Ascending aorta (tissue), 2 donors: ENCODE measurements around the gene MGLL. TPM values are rescaled to one million over a fixed set of nuclear protein-coding genes. Genes with fewer than 3 reads are reported as not detected.

Experiments
- DNase-seq, 2 donors: peaks; one replicate each; pipeline ENCODE4 v3.0.0-alpha.2; 2019; ENCODE audit warnings: low spot score in 2 of 2
- H3K27ac ChIP-seq, 2 donors: fragments of 200-600 bp; sonication (generic); one replicate each; pipeline ENCODE4 v1.5.1; 2016 to 2017; ENCODE audit warnings: mild to moderate bottlenecking in 1 of 2
- H3K27me3 ChIP-seq: fragments of 200-600 bp; sonication (generic); one replicate; pipeline ENCODE4 v1.5.1; 2017
- H3K36me3 ChIP-seq, 2 donors: fragments of 200-600 bp; sonication (generic); one replicate each; pipeline ENCODE4 v1.5.1; 2016
- H3K4me1 ChIP-seq, 2 donors: fragments of 200-600 bp; sonication (generic); one replicate each; pipeline ENCODE4 v1.5.1; 2016 to 2017; ENCODE audit warnings: mild to moderate bottlenecking in 1 of 2
- H3K4me3 ChIP-seq, 2 donors: fragments of 200-600 bp; sonication (generic); one replicate each; pipeline ENCODE4 v1.5.1; 2016 to 2017; ENCODE audit warnings: mild to moderate bottlenecking in 1 of 2
- H3K9me3 ChIP-seq, 2 donors: fragments of 200-600 bp; sonication (generic); one replicate each; pipeline ENCODE4 v1.5.1; 2016
- CTCF ChIP-seq, 3 experiments: fragments of 200-600 bp in 2 of 3; fragments of 450-650 bp in 1 of 3; sonication (generic) in 2 of 3; IDR thresholded peaks; one replicate each; pipeline ENCODE4 v1.5.1; 2016 to 2019; ENCODE audit warnings: antibody characterized with exemption in 3 of 3, mild to moderate bottlenecking in 1 of 3, moderate library complexity in 1 of 3
- intact Hi-C: fragments of 100-400 bp; cut with DNase I; formaldehyde crosslinking; loops from one replicate; pipeline ENCODE4 v1.15.1; 2023
- total RNA-seq: library from RNA; depleted of rRNA; stranded (reverse); fragments of >200 nt; gene quantifications from one replicate; pipeline ENCODE4 v1.1.0, GENCODE V29; 2016

The MGLL gene
- total RNA-seq, 1 donor from 2014 or later, result 101 TPM

GRCh38 chr3:127734754-127735473 is 87.4 kb downstream of the MGLL start:
- no peaks in the 10 kb centered on the region for H3K36me3 ChIP-seq
- H3K4me1 ChIP-seq, result peaks cover 5 to 68% of the 10 kb centered on the region in 2 donors
- peak in 1 of 2 donors; percentile 73 for DNase-seq
- no peak for TF ChIP-seq CTCF (IDR thresholded peaks at IDR 0.05)
- intact Hi-C loops, result no loop called here
- H3K27me3 ChIP-seq, result no peaks in the 10 kb centered on the region
- peak overlapping the region; percentile 57 to 62 for H3K27ac ChIP-seq
- H3K9me3 ChIP-seq, result no peaks in the 10 kb centered on the region
- no peak overlapping the region for H3K4me3 ChIP-seq

- Histone ChIP-seq H3K27me3 (no peaks in the 10 kb centered on the region), H3K4me1 (peaks cover 5 to 63% of the 10 kb centered on the region in 2 donors), H3K36me3 (no peaks in the 10 kb centered on the region), H3K4me3 (no peak overlapping the region), H3K27ac (peak overlapping the region; percentile 57 to 62), H3K9me3 (no peaks in the 10 kb centered on the region)
- intact Hi-C loops, result no loop called here
- DNase-seq, result no peak
- TF ChIP-seq CTCF (IDR thresholded peaks at IDR 0.05), result no peak
Observed at GRCh38 chr3:127734181-127734720, 88.1 kb downstream of the MGLL start.

- Histone ChIP-seq H3K36me3 (no peaks in the 10 kb centered on the region), H3K27ac (no peak overlapping the region), H3K4me3 (no peak overlapping the region), H3K27me3 (no peaks in the 10 kb centered on the region), H3K4me1 (peaks cover 5 to 58% of the 10 kb centered on the region in 2 donors), H3K9me3 (no peaks in the 10 kb centered on the region)
- TF ChIP-seq CTCF (IDR thresholded peaks at IDR 0.05), result no peak
- intact Hi-C loops, result no loop called here
- DNase-seq, result no peak
Observed at GRCh38 chr3:127733781-127734180, 88.5 kb downstream of the MGLL start.

GRCh38 chr3:127732879-127733350 is 89.4 kb downstream of the MGLL start:
- no peak overlapping the region for H3K27ac ChIP-seq

GRCh38 chr3:127732303-127732702 is 90.0 kb downstream of the MGLL start:
- no peaks in the 10 kb centered on the region for H3K27me3 ChIP-seq
- no peak for TF ChIP-seq CTCF (IDR thresholded peaks at IDR 0.05)
- H3K27ac ChIP-seq, result no peak overlapping the region
- H3K9me3 ChIP-seq, result no peaks in the 10 kb centered on the region
- intact Hi-C loops, result no loop called here
- H3K36me3 ChIP-seq, result no peaks in the 10 kb centered on the region
- no peak overlapping the region for H3K4me3 ChIP-seq
- no peak for DNase-seq
- H3K4me1 ChIP-seq, result peaks cover 5 to 49% of the 10 kb centered on the region in 2 donors

More at GRCh38 chr3:127732879-127733350, 89.4 kb downstream of the MGLL start:
- H3K4me1 ChIP-seq, result peaks cover 5 to 52% of the 10 kb centered on the region in 2 donors
- intact Hi-C loops, result no loop called here
- H3K36me3 ChIP-seq, result no peaks in the 10 kb centered on the region
- no peak for DNase-seq
- no peaks in the 10 kb centered on the region for H3K27me3 ChIP-seq
- H3K4me3 ChIP-seq, result no peak overlapping the region
- no peaks in the 10 kb centered on the region for H3K9me3 ChIP-seq
- TF ChIP-seq CTCF (IDR thresholded peaks at IDR 0.05), result no peak
